ENCODE measurements around the gene CDKL2.
"Not testable (repeated sequence)": the region's sequence is repeated elsewhere in the genome, so short reads cannot be mapped to it uniquely, and the experiment has no call there.

Gene CDKL2

DNA sequence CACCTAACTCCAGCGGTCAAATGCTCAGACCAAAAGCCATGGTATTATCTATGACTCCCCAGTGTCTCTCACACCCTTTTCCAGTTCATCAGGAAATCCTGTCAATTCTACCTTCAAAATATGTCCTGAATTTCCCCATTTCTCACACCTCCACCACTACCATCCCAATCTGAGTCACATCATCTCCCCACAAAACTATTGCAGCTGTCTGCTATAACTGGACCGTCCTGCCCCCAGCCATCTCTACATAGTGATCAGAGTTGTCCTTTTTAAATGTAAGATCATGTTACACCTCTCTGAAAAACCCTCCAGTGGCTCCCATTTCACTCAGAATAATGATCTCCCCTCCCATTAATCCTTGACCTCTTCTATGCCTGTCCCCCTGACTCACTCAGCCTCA, 81.3 kb downstream of the CDKL2 start:
- no peak for DNase-seq

DNA sequence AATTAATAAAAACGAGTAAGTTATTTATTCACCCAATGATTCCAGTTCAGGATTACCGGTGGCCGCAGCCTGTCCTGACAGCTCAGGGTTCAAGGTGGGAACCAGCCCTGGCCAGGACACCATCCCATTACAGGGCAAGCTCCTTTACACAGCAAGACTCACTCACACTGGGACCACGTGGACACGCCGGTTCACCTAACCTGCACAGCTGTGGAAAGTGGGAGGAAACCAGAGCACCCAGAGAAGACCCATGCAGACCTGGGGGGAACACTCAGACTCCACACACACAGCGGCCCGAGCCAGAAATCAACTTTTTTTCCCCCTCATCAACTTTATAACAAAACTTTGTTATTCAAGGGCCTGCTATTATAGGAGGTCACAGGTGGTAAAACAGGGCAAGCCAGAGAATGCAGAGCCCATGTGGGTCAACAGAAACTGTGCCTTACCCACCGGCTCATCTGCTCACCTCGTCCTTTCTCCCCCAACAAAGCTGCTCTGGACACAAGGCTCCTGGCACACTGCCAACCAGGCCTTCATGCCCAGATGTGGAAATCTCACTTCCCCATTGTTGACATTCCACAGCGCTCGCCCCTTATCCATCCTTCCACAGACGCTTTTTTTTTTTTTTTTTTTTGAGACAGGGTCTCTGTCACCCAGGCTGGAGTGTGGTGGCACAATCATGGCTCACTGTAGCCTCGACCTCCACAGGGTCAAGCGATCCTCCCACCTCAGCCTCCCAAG, 82.5 kb downstream of the CDKL2 start:
- no peak for DNase-seq

DNA sequence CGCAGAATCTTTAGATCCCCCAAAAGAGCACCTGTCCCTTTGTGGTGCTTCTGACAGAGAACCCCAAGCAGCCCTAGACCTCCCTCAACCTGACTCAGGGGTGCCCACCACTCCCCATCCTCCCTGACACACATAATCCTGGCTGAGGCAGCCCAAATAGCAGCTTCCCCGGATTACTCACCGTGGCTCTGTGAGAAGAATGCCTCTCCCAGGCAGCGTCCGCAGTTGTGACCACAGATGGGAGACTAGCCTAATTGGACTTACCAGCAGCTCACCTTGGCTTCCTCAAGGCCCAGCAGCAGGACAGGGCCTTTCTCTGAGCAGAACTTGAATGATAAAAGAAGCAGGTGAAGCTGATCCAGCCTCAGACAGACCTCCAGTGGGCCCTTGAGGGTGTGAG, 84.8 kb downstream of the CDKL2 start:
- no peak for DNase-seq

DNA sequence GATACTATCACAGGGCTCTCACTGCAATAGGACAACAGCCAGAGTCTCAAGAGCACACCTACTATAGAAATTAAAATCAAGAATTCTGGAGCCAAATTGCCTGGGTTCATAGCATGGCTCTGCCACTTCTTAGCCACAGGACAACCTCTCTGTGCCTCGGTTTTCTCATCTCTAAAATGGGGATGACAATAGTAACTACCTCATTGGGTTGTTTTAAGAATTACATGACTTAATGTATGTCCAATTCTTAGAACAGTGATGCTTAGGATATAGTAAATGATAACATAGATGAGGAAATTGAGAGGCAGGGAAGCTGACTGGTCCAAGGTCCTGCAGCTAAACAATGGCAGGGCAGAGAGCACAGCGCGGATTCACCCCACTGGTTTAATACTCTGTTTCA, 85.5 kb downstream of the CDKL2 start:
- no peak for DNase-seq

DNA sequence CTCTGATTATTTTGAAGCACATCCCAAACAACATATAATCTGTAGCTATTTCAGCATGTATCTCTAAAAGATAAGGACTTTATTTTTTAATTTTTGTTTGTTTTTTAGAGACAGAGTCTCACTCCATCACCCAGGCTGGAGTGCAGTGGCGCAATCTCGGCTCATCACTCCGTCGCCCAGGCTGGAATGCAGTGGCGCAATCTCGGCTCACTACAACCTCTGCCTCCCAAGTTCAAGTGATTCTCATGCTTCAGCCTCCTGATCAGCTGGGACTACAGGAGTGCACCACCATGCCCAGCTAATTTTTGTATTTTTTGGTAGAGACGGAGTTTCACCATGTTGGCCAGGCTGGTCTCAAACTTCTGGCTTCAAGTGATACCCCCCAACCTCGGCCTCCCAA, 86.1 kb downstream of the CDKL2 start:
- not testable (repeated sequence) for DNase-seq

DNA sequence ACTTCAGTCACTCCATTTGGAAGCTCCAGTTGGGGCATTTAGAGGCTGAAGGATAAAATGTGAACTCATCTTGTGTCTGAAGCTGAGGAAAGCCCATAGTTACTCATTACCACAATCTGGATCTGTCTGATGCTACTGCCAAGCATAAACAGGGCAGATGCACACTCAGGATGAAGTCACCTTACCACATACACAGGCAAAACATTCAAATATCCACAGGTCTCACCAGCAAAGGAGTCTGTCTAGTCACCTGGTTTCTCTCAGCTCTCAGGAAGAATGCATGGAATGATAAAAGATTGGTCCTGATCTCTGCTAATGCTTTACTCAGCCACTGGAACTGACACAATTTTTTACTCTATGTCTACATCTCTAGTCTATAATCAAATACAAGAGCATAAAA, 87.5 kb downstream of the CDKL2 start:
- no peak for DNase-seq

DNA sequence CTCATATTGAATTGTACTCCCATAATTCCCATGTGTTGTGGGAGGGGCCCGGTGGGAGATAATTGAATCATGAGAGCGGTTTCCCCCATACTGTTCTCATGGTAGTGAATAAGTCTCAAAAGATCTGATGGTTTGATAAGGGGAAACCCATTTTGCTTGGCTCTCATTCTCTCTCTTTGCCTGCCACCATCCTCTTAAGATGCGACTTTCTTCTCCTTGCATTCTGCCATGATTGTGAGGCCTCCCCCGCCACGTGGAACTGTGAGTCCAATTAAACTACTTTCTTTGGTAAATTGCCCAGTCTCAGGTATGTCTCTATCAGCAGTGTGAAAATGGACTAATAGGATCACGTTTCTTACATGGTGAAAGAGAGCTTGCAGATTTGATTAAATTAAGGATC, 93.0 kb downstream of the CDKL2 start:
- not testable (repeated sequence) for DNase-seq

DNA sequence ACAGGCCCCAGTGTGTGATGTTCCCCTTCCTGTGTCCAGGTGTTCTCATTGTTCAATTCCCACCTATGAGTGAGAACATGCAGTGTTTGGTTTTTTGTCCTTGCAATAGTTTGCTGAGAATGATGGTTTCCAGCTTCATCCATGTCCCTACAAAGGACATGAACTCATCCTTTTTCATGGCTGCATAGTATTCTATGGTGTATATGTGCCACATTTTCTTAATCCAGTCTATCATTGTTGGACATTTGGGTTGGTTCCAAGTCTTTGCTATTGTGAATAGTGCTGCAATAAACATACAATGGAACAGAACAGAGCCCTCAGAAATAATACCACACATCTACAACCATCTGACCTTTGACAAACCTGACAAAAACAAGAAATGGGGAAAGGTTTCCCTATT, 96.4 kb downstream of the CDKL2 start:
- DNase-seq, result not testable (repeated sequence)

DNA sequence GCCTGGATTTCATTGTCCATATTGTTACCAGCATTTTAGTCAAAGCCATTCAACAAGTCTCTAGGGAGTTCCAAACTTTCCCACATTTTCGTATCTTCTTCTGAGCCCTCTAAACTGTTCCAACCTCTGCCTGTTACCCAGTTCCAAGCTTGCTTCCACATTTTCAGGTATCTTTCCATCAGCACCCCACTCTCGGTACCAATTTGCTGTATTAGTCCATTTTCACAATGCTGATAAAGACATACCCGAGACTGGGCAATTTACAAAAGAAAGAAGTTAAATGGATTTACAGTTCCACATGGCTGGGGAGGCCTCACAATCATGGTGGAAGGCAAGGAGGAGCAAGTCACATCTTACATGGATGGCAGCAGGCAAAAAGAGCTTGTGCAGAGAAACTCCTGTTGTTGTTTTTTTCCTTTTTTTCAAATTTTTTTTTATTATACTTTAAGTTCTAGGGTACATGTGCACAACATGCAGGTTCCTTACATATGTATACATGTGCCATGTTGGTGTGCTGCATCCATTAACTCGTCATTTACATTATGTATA, 96.9 kb downstream of the CDKL2 start:
- DNase-seq, result not testable (repeated sequence)

DNA sequence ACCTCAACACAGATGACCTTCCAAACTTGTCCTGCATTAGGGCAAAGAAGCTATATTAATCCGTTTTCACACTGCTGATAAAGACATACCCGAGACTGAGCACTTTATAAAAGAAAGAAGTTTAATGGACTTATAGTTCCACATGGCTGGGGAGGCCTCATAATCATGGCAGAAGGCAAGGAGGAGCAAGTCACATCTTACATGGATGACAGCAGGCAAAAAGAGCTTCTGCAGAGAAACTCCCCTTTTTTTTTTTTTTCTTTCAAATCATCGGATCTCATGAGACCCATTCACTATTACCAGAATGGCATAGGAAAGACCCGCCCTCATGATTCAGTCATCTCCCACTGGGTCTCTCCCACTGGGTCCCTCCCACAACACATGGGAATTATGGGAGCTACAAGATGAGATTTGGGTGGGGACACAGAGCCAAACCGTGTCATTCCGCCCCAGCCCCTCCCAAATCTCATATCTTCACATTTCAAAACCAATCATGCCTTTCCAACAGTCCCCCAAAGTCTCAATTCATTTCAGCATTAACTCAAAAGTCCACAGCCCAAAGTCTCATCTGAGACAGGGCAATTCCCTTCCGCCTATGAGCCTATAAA, 98.7 kb downstream of the CDKL2 start:
- DNase-seq, result not testable (repeated sequence)

DNA sequence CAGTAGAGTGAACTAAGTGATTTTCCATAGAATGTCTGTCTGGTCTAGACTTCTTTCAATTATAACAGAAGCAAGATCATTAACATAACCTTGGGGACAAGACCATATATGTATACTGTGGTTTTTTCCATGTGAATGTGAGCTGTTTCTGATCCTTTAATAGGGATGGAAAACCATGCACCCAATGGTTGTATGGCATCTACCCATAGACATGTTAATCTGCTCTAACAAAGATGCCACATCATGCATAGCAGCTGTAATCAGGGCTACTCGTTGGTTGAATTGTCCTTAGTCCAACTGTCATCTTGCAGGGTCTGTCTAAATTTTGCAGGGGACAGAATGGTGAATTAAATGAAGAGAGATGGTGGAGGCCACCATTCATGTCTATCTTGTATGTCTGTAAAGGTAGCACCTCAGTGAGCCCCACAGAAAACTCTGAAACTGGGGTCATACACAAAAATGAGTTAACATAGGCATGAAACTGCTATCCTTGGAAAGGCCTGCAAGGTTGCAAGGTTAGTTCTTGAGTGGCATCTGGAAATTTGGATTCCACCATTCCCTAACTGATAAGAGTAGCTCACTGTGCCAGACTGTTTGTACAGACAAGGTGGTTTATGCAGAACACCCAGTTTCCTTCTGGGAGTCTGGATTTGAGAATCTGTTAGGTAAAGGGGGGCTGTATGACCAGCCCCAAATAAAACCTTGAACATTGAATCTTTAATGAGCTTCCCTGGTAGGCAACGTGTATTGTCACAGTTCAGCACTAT, 99.6 kb downstream of the CDKL2 start:
- DNase-seq, result no peak
